NB4 (cell line): ENCODE measurements around the gene OR6K3.

ENCODE experiments used
- POLR2A ChIP-seq: IDR thresholded peaks from 2 replicates; pipeline ENCODE4 v1.6.1; 2011; ENCODE audit warnings: mild to moderate bottlenecking; ENCODE audit not compliant: insufficient read length; ENCODE audit errors: extremely low read depth
- TF ChIP-seq, protein P1 (sequence below): IDR thresholded peaks from one replicate; pipeline ENCODE4 v1.5.1; 2012; ENCODE audit warnings: low read depth, low read length
- TF ChIP-seq, protein P2 (sequence below): IDR thresholded peaks from 2 replicates; pipeline ENCODE4 v1.6.1; 2011; ENCODE audit warnings: low read depth, low read length

DNA sequence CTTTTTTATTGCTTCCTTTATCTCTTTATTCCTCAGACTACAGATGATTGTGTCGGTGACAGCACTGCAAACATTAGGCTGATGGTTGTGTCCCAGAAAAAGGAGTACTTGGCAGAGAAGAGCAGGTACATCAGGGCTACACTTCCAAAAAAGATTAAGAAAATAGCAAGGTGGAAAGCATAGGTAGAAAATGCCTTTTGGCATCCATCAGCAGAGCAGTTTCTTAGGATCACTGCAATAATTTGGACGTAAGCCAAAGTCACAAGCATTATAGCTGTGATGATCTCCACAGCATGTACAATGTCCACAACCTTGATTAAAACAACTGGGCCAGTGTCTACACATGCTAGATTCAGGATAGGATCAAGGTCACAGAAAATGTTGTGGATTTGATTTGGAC is 25.9 kb downstream of the OR6K3 start:
- TF ChIP-seq, protein P1, sequence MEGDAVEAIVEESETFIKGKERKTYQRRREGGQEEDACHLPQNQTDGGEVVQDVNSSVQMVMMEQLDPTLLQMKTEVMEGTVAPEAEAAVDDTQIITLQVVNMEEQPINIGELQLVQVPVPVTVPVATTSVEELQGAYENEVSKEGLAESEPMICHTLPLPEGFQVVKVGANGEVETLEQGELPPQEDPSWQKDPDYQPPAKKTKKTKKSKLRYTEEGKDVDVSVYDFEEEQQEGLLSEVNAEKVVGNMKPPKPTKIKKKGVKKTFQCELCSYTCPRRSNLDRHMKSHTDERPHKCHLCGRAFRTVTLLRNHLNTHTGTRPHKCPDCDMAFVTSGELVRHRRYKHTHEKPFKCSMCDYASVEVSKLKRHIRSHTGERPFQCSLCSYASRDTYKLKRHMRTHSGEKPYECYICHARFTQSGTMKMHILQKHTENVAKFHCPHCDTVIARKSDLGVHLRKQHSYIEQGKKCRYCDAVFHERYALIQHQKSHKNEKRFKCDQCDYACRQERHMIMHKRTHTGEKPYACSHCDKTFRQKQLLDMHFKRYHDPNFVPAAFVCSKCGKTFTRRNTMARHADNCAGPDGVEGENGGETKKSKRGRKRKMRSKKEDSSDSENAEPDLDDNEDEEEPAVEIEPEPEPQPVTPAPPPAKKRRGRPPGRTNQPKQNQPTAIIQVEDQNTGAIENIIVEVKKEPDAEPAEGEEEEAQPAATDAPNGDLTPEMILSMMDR = no peak
- TF ChIP-seq, protein P2, sequence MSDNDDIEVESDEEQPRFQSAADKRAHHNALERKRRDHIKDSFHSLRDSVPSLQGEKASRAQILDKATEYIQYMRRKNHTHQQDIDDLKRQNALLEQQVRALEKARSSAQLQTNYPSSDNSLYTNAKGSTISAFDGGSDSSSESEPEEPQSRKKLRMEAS = no peak
- no peak for TF ChIP-seq POLR2A
